Brain microvascular endothelial cell (primary cell): ENCODE data around the gene DNAJC3.

Experiments used
- DNase-seq: peaks from one replicate; pipeline ENCODE4 v3.0.0-alpha.2; 2020
- H3K27ac ChIP-seq: fragments of 250-450 bp; sonication (Bioruptor Pico); 2 replicates; pipeline ENCODE4 v1.5.1; 2020; ENCODE audit warnings: mild to moderate bottlenecking, moderate library complexity
- H3K27me3 ChIP-seq: fragments of 250-450 bp; sonication (Bioruptor Pico); replicated peaks from 2 replicates; pipeline ENCODE4 v1.5.1; 2020; ENCODE audit warnings: mild to moderate bottlenecking
- H3K36me3 ChIP-seq: fragments of 250-450 bp; sonication (Bioruptor Pico); replicated peaks from 2 replicates; pipeline ENCODE4 v1.5.1; 2020; ENCODE audit warnings: mild to moderate bottlenecking
- H3K4me3 ChIP-seq: 2 replicates; pipeline ENCODE4 v1.5.1; 2011; ENCODE audit warnings: low read depth, mild to moderate bottlenecking, control low read depth, low read length, moderate library complexity
- in situ Hi-C: cut with HindIII; loops from 2 replicates; pipeline ENCODE4 v1.10.0; 2017; ENCODE audit warnings: low sequenced_read_pairs, low pct_ligation_motif_present
- TF ChIP-seq, protein P1 (sequence below): IDR thresholded peaks from 2 replicates; pipeline ENCODE4 v1.5.1; 2011; ENCODE audit warnings: low read depth, mild to moderate bottlenecking, moderate library complexity, low read length, control low read depth, inconsistent platforms; ENCODE audit errors: missing control alignments

DNAJC3 gene

GRCh38 chr13:95793781-95794180 lies 116.8 kb downstream of the DNAJC3 start:
- H3K36me3 ChIP-seq = peaks cover 12% of the 10 kb centered on the region
- DNase-seq = no peak

DNA sequence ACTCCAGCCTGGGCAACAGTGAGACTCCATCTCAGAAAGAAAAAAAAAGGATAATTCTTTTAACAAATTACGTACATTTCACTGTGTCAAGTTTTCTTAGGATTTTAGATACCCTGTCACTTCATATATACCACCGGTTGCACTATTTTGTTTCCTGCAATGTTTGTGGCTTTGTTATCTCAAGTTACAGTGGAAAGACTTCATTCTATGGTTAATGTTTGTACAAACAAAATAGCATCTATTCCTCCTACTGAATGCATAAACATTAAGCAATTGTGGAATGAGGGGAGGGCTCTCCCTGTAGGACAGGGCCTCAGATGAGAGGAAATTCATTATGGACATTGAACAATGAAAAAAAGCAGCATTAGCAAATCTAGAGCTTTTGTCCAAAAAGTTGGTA lies 120.1 kb downstream of the DNAJC3 start:
- no peak for DNase-seq
- Histone ChIP-seq H3K27me3 (no peaks in the 10 kb centered on the region), H3K4me3 (no peak overlapping the region), H3K36me3 (peaks cover 2% of the 10 kb centered on the region), H3K27ac (no peak overlapping the region)
- in situ Hi-C loops = no loop called here
- TF ChIP-seq, protein P1, sequence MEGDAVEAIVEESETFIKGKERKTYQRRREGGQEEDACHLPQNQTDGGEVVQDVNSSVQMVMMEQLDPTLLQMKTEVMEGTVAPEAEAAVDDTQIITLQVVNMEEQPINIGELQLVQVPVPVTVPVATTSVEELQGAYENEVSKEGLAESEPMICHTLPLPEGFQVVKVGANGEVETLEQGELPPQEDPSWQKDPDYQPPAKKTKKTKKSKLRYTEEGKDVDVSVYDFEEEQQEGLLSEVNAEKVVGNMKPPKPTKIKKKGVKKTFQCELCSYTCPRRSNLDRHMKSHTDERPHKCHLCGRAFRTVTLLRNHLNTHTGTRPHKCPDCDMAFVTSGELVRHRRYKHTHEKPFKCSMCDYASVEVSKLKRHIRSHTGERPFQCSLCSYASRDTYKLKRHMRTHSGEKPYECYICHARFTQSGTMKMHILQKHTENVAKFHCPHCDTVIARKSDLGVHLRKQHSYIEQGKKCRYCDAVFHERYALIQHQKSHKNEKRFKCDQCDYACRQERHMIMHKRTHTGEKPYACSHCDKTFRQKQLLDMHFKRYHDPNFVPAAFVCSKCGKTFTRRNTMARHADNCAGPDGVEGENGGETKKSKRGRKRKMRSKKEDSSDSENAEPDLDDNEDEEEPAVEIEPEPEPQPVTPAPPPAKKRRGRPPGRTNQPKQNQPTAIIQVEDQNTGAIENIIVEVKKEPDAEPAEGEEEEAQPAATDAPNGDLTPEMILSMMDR = no peak

More at GRCh38 chr13:95793781-95794180, 116.8 kb downstream of the DNAJC3 start:
- in situ Hi-C loops = no loop called here
- TF ChIP-seq, protein P1 = no peak
- H3K27me3 ChIP-seq = no peaks in the 10 kb centered on the region
- H3K4me3 ChIP-seq = no peak overlapping the region
- no peak overlapping the region for H3K27ac ChIP-seq

DNA sequence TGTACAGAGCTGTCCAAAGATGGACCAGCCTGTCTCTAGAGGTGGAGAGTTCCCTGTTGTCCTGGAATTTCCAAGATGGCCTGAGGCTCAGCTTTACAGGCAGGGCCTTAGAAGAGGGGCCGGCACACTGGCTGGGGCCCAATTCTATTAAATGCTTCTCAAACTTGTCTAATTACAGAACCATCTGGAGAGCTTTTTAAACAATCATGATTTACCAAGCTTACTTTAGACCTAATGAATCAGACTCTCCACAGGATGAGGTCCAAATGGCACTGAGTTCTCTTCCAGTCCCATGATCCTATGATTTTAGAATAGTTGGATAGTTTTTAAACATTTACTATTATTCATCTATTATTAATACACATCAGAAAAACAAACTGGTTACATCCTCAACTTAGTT lies 123.5 kb downstream of the DNAJC3 start:
- DNase-seq = no peak
- no peaks in the 10 kb centered on the region for H3K36me3 ChIP-seq
- H3K27ac ChIP-seq = no peak overlapping the region
- H3K27me3 ChIP-seq = no peaks in the 10 kb centered on the region
- no peak overlapping the region for H3K4me3 ChIP-seq
- TF ChIP-seq, protein P1 = no peak
- in situ Hi-C loops = no loop called here

- no peak overlapping the region for H3K4me3 ChIP-seq
- H3K36me3 ChIP-seq = no peaks in the 10 kb centered on the region
- no peak overlapping the region for H3K27ac ChIP-seq
- no peaks in the 10 kb centered on the region for H3K27me3 ChIP-seq
- DNase-seq = no peak
- TF ChIP-seq, protein P1 = no peak
- in situ Hi-C loops = no loop called here
These were observed 124.9 kb downstream of the DNAJC3 start for GRCh38 chr13:95801825-95802224.

DNA sequence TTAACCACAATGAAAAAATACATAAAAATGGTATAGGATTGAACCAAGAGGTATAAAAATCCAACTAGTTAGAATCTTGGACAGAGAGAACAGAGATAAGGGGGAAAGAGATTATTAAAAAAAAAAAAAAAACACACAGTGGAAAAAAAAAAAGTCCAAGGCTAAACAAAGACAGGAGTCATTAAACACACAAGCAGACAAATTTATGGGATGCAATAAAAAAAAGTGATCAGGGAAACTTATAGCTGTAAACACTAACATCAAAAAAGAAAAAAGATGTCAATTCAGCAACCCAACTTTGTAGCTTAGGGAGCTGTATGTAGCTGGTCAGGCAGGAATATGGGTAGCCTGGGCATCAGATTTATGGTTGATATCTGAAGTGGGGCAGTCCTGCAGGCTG lies 129.0 kb downstream of the DNAJC3 start:
- no peak for DNase-seq
- no peaks in the 10 kb centered on the region for H3K27me3 ChIP-seq
- H3K27ac ChIP-seq = no peak overlapping the region
- H3K4me3 ChIP-seq = no peak overlapping the region
- H3K36me3 ChIP-seq = no peaks in the 10 kb centered on the region
- in situ Hi-C loops = no loop called here
- TF ChIP-seq, protein P1 = no peak

- no peak overlapping the region for H3K27ac ChIP-seq
- in situ Hi-C loops = no loop called here
- no peak for DNase-seq
- H3K27me3 ChIP-seq = no peaks in the 10 kb centered on the region
- TF ChIP-seq, protein P1 = no peak
- no peak overlapping the region for H3K4me3 ChIP-seq
- H3K36me3 ChIP-seq = no peaks in the 10 kb centered on the region
These were observed 132.5 kb downstream of the DNAJC3 start for GRCh38 chr13:95809429-95809828.
